Glomerular visceral epithelial cell (primary cell): ENCODE measurements around the gene C2CD3.
A peak's percentile ranks its signal among the peaks of the same experiment; 100 is the strongest.
"Not testable (repeated sequence)": the region's sequence is repeated elsewhere in the genome, so short reads cannot be mapped to it uniquely, and the experiment has no call there.

Experiments
- DNase-seq: peaks from one replicate; pipeline ENCODE4 v3.0.0-alpha.2; 2016; ENCODE audit errors: extremely low spot score

The C2CD3 gene

GRCh38 chr11:74069146-74070046 is 101.4 kb downstream of the C2CD3 start:
- DNase-seq: no peak

- not testable (repeated sequence) for DNase-seq
These were observed 104.1 kb downstream of the C2CD3 start for GRCh38 chr11:74066663-74067062.

- DNase-seq: not testable (repeated sequence)
These were observed 105.3 kb downstream of the C2CD3 start for GRCh38 chr11:74065534-74065933.

- not testable (repeated sequence) for DNase-seq
These were observed 107.2 kb downstream of the C2CD3 start for GRCh38 chr11:74063628-74064027.

- DNase-seq: not testable (repeated sequence)
These were observed 109.2 kb downstream of the C2CD3 start for GRCh38 chr11:74061599-74061998.

- no peak for DNase-seq
These were observed 113.3 kb downstream of the C2CD3 start for GRCh38 chr11:74057249-74058151.

- DNase-seq: peak; percentile 30
These were observed 114.9 kb downstream of the C2CD3 start for GRCh38 chr11:74055938-74056337.

GRCh38 chr11:74050465-74050864 is 120.3 kb downstream of the C2CD3 start:
- no peak for DNase-seq

- no peak for DNase-seq
These were observed 121.8 kb downstream of the C2CD3 start for GRCh38 chr11:74048993-74049392.

- DNase-seq: no peak
These were observed 126.3 kb downstream of the C2CD3 start for GRCh38 chr11:74044538-74044937.

- DNase-seq: no peak
These were observed 127.4 kb downstream of the C2CD3 start for GRCh38 chr11:74043450-74043849.

- peak; percentile 44 for DNase-seq
These were observed 133.5 kb downstream of the C2CD3 start for GRCh38 chr11:74037309-74037708.

GRCh38 chr11:74035264-74035663 is 135.5 kb downstream of the C2CD3 start:
- no peak for DNase-seq

- DNase-seq: no peak
These were observed 137.8 kb downstream of the C2CD3 start for GRCh38 chr11:74033046-74033445.

- DNase-seq: no peak
These were observed 139.8 kb downstream of the C2CD3 start for GRCh38 chr11:74030723-74031676.

- peak; percentile 81 for DNase-seq
These were observed 145.2 kb downstream of the C2CD3 start for GRCh38 chr11:74025467-74026166.

- DNase-seq: peak; percentile 77
These were observed 146.4 kb downstream of the C2CD3 start for GRCh38 chr11:74024261-74025029.

- no peak for DNase-seq
These were observed 147.5 kb downstream of the C2CD3 start for GRCh38 chr11:74023276-74023675.

- no peak for DNase-seq
These were observed 148.3 kb downstream of the C2CD3 start for GRCh38 chr11:74022546-74022945.

GRCh38 chr11:74021998-74022397 is 148.8 kb downstream of the C2CD3 start:
- DNase-seq: no peak
